Measurements from ENCODE around the gene LRRC61.

DNA sequence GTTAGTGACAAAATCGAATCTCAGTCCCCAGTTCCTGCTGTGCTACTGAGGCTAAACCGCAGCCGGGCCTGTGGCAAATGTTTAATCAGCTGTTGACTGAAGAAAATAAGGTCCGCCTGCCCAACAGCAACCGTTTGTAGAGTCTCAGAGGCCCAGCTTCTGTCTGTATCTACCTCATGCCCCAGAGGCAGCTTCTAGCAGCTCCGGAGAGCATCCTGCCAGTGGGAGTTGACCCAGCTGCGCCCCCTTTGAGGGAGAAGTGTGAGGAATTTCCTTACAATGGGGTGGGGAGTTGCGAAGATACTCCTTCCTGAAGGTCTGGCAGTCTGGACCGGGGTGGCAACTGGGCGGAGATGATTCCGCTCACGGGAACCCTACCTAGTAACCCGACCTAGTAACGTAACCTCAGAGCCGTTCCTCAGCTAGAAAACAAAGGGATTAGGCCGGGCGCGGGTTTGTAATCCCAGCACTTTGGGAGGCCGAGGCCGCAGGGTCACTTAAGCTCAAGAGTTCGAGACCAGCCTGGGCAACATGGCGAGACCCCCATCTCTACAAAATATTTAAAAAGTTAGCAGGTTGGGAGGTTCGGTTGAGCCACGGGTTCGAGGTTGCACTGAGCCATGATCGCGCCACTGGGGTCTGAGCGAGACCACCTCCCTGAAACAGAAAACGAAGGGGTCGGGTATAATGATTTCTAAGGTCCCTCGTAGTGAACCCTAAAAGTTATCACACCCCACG is 55.1 kb downstream of the LRRC61 start:
- TF ChIP-seq TCF4 (CRISPR knock-in tag; IDR thresholded peaks at IDR 0.05; ENCODE audit: borderline replicate concordance) (no peak), RARB (CRISPR knock-in tag; IDR thresholded peaks at IDR 0.05) (no peak), ISL1 (CRISPR knock-in tag; IDR thresholded peaks at IDR 0.05) (no peak)
